NB4 (cell line): ENCODE data around the gene BMF.
"Not testable (repeated sequence)": the region's sequence is repeated elsewhere in the genome, so short reads cannot be mapped to it uniquely, and the experiment has no call there.

ENCODE experiments used
- CTCF ChIP-seq: IDR thresholded peaks from one replicate; pipeline ENCODE4 v1.5.1; 2012; ENCODE audit warnings: low read depth, low read length
- MYC ChIP-seq: IDR thresholded peaks from 2 replicates; pipeline ENCODE4 v1.6.1; 2011; ENCODE audit warnings: low read depth, low read length
- POLR2A ChIP-seq: IDR thresholded peaks from 2 replicates; pipeline ENCODE4 v1.6.1; 2011; ENCODE audit warnings: mild to moderate bottlenecking; ENCODE audit not compliant: insufficient read length; ENCODE audit errors: extremely low read depth

- not testable (repeated sequence) for TF ChIP-seq CTCF, POLR2A, MYC
Observed at GRCh38 chr15:40138201-40138570, 29.5 kb upstream of the BMF start.
